ENCODE measurements around the gene TMEM117.
A peak's percentile ranks its signal among the peaks of the same experiment; 100 is the strongest.

Gene TMEM117

GRCh38 chr12:43884683-43885410, 49.0 kb downstream of the TMEM117 start:
- DNase-seq (ENCODE audit: low spot score): no peak

- DNase-seq (ENCODE audit: low spot score): no peak
These were observed 51.5 kb downstream of the TMEM117 start for GRCh38 chr12:43887397-43887796.

GRCh38 chr12:43891856-43892574, 56.1 kb downstream of the TMEM117 start:
- no peak for DNase-seq (ENCODE audit: low spot score)

GRCh38 chr12:43893670-43894069, 57.8 kb downstream of the TMEM117 start:
- DNase-seq (ENCODE audit: low spot score): no peak

- DNase-seq (ENCODE audit: low spot score): no peak
These were observed 59.8 kb downstream of the TMEM117 start for GRCh38 chr12:43895580-43896206.

GRCh38 chr12:43896496-43896895, 60.6 kb downstream of the TMEM117 start:
- DNase-seq (ENCODE audit: low spot score): no peak

- DNase-seq (ENCODE audit: low spot score): no peak
These were observed 62.6 kb downstream of the TMEM117 start for GRCh38 chr12:43898474-43898873.

- DNase-seq (ENCODE audit: low spot score): no peak
These were observed 63.7 kb downstream of the TMEM117 start for GRCh38 chr12:43899574-43899973.

- no peak for DNase-seq (ENCODE audit: low spot score)
These were observed 67.8 kb downstream of the TMEM117 start for GRCh38 chr12:43903686-43904085.

GRCh38 chr12:43912859-43913258, 77.0 kb downstream of the TMEM117 start:
- DNase-seq (ENCODE audit: low spot score): no peak

- DNase-seq (ENCODE audit: low spot score): no peak
These were observed 78.5 kb downstream of the TMEM117 start for GRCh38 chr12:43914391-43914790.

GRCh38 chr12:43914923-43915468, 79.1 kb downstream of the TMEM117 start:
- DNase-seq (ENCODE audit: low spot score): peak; percentile 17

GRCh38 chr12:43917896-43918295, 82.0 kb downstream of the TMEM117 start:
- no peak for DNase-seq (ENCODE audit: low spot score)

GRCh38 chr12:43921666-43922337, 85.9 kb downstream of the TMEM117 start:
- DNase-seq (ENCODE audit: low spot score): no peak

GRCh38 chr12:43930032-43930431, 94.2 kb downstream of the TMEM117 start:
- no peak for DNase-seq (ENCODE audit: low spot score)

GRCh38 chr12:43931187-43931586, 95.3 kb downstream of the TMEM117 start:
- DNase-seq (ENCODE audit: low spot score): no peak

- no peak for DNase-seq (ENCODE audit: low spot score)
These were observed 99.7 kb downstream of the TMEM117 start for GRCh38 chr12:43935581-43935980.

GRCh38 chr12:43937947-43938346, 102.1 kb downstream of the TMEM117 start:
- peak; percentile 16 for DNase-seq (ENCODE audit: low spot score)

- no peak for DNase-seq (ENCODE audit: low spot score)
These were observed 106.5 kb downstream of the TMEM117 start for GRCh38 chr12:43942379-43942778.

- DNase-seq (ENCODE audit: low spot score): no peak
These were observed 110.1 kb downstream of the TMEM117 start for GRCh38 chr12:43945983-43946382.

GRCh38 chr12:43951286-43951685, 115.4 kb downstream of the TMEM117 start:
- DNase-seq (ENCODE audit: low spot score): no peak

GRCh38 chr12:43957732-43958372, 122.0 kb downstream of the TMEM117 start:
- peak; percentile 43 for DNase-seq (ENCODE audit: low spot score)

Data from HuH-7 (cell line).